Heart left ventricle (tissue), 13 donors: ENCODE measurements around the gene ACSS1.

ENCODE experiments used
- CTCF ChIP-seq, 12 donors: fragments of 200-600 bp; sonication (generic) in 4 of 12; IDR thresholded peaks; one replicate each; pipeline versions ENCODE4 v1.5.0 to v1.8.0; 2018 to 2022; ENCODE audit warnings: antibody characterized with exemption in 12 of 12, mild to moderate bottlenecking in 5 of 12
- POLR2A ChIP-seq, 2 donors: fragments of 450-650 bp; IDR thresholded peaks; one replicate each; pipeline ENCODE4 v1.6.1; 2017; ENCODE audit warnings: antibody characterized with exemption in 2 of 2, mild to moderate bottlenecking in 2 of 2, moderate library complexity in 2 of 2
- donor health status: ischemic (EF 13 %, LVEDD 7.1; RV severe dilation, severe dysfunction).
- donor health status: DM: no; HTN: yes; CAD: no.
- donor health status: DM: no; HTN: no; CAD: no.
- donor health status: ischemic (EF 25% LVEDD 6.9; RV normal size, moderate dysfunction).
- donor health status: ischemic (EF 25% LVEDD 5.7; RV mildly dilated, moderate dysfunction).
- donor health status: ischemic (EF 35%, LVEDD 5.7; RV mildly dilated, moderate dysfunction).
- donor health status: nonischemic (EF 11% LVEDD 7.7; RV severe dilation, severe dysfunction).
- donor health status: DM: yes; HTN: yes; CAD: no.
- donor health status: PGD.
- donor health status: ischemic (EF 29% LVEDD 5.4; RV normal size, mild dysfunction).
- donor health status: nonischemic (EF 23%, LVEDD 6.1; RV moderate dilation, normal function).

- no peak for TF ChIP-seq POLR2A (IDR thresholded peaks at IDR 0.05)
- TF ChIP-seq CTCF (IDR thresholded peaks at IDR 0.05), result no peak
These were observed 65.9 kb downstream of the ACSS1 start for GRCh38 chr20:24991897-24992486.
